Lung (tissue), 12 donors: Measurements from ENCODE around the gene DEFB113. TPM values are rescaled to one million over a fixed set of nuclear protein-coding genes. Genes with fewer than 3 reads are reported as not detected.

ENCODE experiments used
- ATAC-seq: fragments of 200-7000 bp; cut with Tn5 transposase; one replicate; pipeline ENCODE4 v1.9.1; 2020; ENCODE audit warnings: moderate number of reproducible peaks; ENCODE audit not compliant: insufficient read depth, low FRiP score
- DNase-seq, 3 donors: peaks; one replicate each; pipeline ENCODE4 v3.0.0-alpha.2; 2013 to 2017
- H3K27ac ChIP-seq, 2 donors: one replicate each; pipeline ENCODE4 v1.5.1; 2013; ENCODE audit warnings: mild to moderate bottlenecking in 2 of 2, moderate library complexity in 2 of 2, control low read depth in 1 of 2, inconsistent platforms in 1 of 2, low read depth in 1 of 2, low read length in 1 of 2
- H3K27me3 ChIP-seq, 3 donors: one replicate each; pipeline ENCODE4 v1.5.1; 2013; ENCODE audit warnings: low read length in 2 of 3; ENCODE audit not compliant: control insufficient read depth in 3 of 3, insufficient read depth in 3 of 3
- H3K36me3 ChIP-seq, 4 donors: one replicate each; pipeline ENCODE4 v1.5.1; 2013; ENCODE audit warnings: low read length in 4 of 4, mild to moderate bottlenecking in 1 of 4, moderate library complexity in 1 of 4; ENCODE audit not compliant: control insufficient read depth in 4 of 4, insufficient read depth in 4 of 4
- H3K4me1 ChIP-seq, 5 donors: one replicate each; pipeline ENCODE4 v1.5.1; 2013; ENCODE audit warnings: low read length in 5 of 5, mild to moderate bottlenecking in 2 of 5, moderate library complexity in 1 of 5; ENCODE audit not compliant: control insufficient read depth in 5 of 5, insufficient read depth in 5 of 5
- H3K4me3 ChIP-seq: one replicate; pipeline ENCODE4 v1.5.1; 2013; ENCODE audit warnings: mild to moderate bottlenecking, control low read depth, moderate library complexity
- H3K9ac ChIP-seq, 2 donors: one replicate each; pipeline ENCODE4 v1.5.1; 2013; ENCODE audit warnings: low read length in 2 of 2, control low read depth in 1 of 2; ENCODE audit not compliant: insufficient read depth in 1 of 2
- H3K9me3 ChIP-seq, 4 donors: one replicate each; pipeline ENCODE4 v1.5.1; 2013; ENCODE audit warnings: low read length in 3 of 4, mild to moderate bottlenecking in 1 of 4, moderate library complexity in 1 of 4; ENCODE audit not compliant: control insufficient read depth in 4 of 4, insufficient read depth in 3 of 4
- WGBS, 2 donors: extraction: QIAGEN DNeasy Blood & Tissue Kit; methylation state at CpG; one replicate each; pipeline ENCODE4 v1.1.7; 2013; 5-methylcytosine and 5-hydroxymethylcytosine counted together
- polyA plus RNA-seq, 2 donors: library from polyadenylated mRNA; stranded (reverse); fragments of 200-250 nt; gene quantifications; one replicate each; pipeline ENCODE4 v1.2.1, GENCODE V29; 2013
- total RNA-seq, 2 donors: library from RNA; depleted of rRNA in 1 of 2; stranded (reverse); fragments of >200 nt in 1 of 2; gene quantifications; one replicate each; pipeline ENCODE4 v1.2.1, GENCODE V29; 2014 to 2021
- TF ChIP-seq, protein P1 (sequence below): IDR thresholded peaks from 2 replicates; pipeline ENCODE4 v1.5.1; 2012; ENCODE audit warnings: mild to moderate bottlenecking; ENCODE audit errors: control extremely low read depth, extremely low read depth
- donor health status: control.
- donor health status: control.
- donor health status: Bipolar disorder and iron deficiency.
- donor health status: healthy.
- donor health status: DM: yes; HTN: yes; CAD: no.

Gene DEFB113
- total and polyA plus RNA-seq, 4 donors: not detected

DNA sequence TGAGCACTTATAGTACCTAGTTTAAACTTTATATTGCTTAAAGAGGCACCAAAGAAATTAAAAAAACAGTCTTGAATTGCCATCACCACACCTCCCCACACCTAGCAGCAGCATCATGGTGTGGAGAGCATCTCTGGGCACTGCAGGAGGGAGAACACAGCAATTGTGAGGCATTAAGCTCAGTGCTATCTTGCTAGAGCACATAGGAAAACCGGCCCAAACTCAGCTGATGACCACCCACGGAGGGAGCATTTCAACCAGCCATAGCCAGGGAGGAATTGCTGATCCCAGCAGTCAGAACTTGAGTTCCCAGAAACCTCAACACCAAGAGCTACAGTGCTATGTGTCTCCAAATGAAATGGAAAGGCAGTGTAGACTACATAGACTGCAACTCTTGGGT lies 19.5 kb upstream of the DEFB113 start:
- DNase-seq (no peak), ATAC-seq (no peak)
- H3K27me3 ChIP-seq: no peaks in the 10 kb centered on the region
- H3K36me3 ChIP-seq: no peaks in the 10 kb centered on the region
- 68 to 71% methylated on average over 2 of the region's 2 CpGs for WGBS, 2 donors
- H3K27ac ChIP-seq: no peak overlapping the region
- no peak overlapping the region for H3K9ac ChIP-seq
- TF ChIP-seq, protein P1, sequence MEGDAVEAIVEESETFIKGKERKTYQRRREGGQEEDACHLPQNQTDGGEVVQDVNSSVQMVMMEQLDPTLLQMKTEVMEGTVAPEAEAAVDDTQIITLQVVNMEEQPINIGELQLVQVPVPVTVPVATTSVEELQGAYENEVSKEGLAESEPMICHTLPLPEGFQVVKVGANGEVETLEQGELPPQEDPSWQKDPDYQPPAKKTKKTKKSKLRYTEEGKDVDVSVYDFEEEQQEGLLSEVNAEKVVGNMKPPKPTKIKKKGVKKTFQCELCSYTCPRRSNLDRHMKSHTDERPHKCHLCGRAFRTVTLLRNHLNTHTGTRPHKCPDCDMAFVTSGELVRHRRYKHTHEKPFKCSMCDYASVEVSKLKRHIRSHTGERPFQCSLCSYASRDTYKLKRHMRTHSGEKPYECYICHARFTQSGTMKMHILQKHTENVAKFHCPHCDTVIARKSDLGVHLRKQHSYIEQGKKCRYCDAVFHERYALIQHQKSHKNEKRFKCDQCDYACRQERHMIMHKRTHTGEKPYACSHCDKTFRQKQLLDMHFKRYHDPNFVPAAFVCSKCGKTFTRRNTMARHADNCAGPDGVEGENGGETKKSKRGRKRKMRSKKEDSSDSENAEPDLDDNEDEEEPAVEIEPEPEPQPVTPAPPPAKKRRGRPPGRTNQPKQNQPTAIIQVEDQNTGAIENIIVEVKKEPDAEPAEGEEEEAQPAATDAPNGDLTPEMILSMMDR: no peak
- H3K4me1 ChIP-seq: no peaks in the 10 kb centered on the region
- H3K4me3 ChIP-seq: no peak overlapping the region
- H3K9me3 ChIP-seq: no peaks in the 10 kb centered on the region

DNA sequence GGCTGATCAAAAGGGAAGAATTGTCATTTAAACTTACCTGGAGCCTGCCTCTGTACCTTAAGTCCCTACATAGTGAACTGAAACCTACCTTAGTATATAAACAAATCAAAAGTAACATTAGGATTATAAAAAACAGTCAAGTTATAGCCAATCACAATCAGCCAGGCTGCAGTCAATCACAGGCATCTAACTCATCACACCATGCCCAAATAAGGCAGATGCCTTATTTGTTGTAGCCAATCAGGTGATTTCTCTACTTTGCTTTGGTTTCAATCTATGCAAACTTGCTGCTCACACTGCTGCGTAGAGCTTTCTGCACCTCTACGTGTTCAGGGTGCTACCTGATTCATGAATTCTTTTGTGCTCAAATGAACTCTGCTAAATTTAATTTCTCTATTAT lies 18.3 kb upstream of the DEFB113 start:
- ATAC-seq (no peak), DNase-seq (no peak)
- 94 to 95% methylated on average over 2 of the region's 2 CpGs for WGBS, 2 donors
- no peaks in the 10 kb centered on the region for H3K4me1 ChIP-seq
- H3K4me3 ChIP-seq: no peak overlapping the region
- no peaks in the 10 kb centered on the region for H3K36me3 ChIP-seq
- no peak overlapping the region for H3K9ac ChIP-seq
- no peak overlapping the region for H3K27ac ChIP-seq
- H3K27me3 ChIP-seq: no peaks in the 10 kb centered on the region
- H3K9me3 ChIP-seq: no peaks in the 10 kb centered on the region
- TF ChIP-seq, protein P1: no peak

DNA sequence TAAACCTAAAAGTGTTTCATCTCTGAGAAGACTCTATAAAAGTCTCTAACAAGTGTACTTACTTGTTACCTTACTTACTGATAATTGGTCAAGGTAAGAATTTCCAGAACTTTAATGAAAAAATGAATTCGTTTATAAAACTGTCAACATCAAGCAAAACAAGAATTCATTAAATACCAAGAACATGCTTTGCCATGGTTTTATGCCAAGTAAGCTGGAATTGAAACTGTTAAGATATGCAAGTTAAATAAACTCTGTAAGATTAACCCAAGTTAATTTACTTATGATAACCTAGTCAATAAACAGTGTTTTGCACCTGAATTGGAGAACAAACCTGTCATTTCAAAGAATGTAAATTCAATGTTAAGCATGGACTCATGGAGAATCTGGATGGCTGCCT lies 17.1 kb upstream of the DEFB113 start:
- TF ChIP-seq, protein P1: no peak
- no peaks in the 10 kb centered on the region for H3K36me3 ChIP-seq
- H3K4me3 ChIP-seq: no peak overlapping the region
- DNase-seq: no peak
- H3K27ac ChIP-seq: no peak overlapping the region
- H3K27me3 ChIP-seq: no peaks in the 10 kb centered on the region
- no peaks in the 10 kb centered on the region for H3K4me1 ChIP-seq
- no peak overlapping the region for H3K9ac ChIP-seq
- WGBS, 2 donors: 55 to 72% methylated on average over 1 of the region's 1 CpG
- ATAC-seq: no peak
- H3K9me3 ChIP-seq: no peaks in the 10 kb centered on the region

DNA sequence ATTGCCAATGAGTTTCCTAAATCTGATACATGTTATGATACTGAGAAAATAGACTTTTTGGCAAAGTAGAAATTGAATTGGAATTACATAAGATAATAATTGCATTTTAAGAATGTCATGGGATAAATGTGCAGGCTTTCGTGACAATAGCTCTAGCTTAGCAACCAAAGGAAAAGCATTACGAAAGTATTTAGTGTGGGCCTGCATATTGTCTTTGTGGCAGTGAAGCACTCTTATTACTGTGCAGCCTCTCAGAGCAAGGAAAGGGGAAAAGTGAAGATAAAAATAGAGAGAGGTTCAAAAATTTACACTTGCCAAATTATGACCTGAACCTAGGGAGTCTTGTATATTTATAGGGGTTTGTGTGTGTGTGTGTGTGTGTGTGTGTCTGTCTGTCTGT lies 12.6 kb upstream of the DEFB113 start:
- ATAC-seq: no peak
- TF ChIP-seq, protein P1: no peak
- Histone ChIP-seq H3K9me3 (no peaks in the 10 kb centered on the region), H3K27ac (no peak overlapping the region), H3K27me3 (no peaks in the 10 kb centered on the region), H3K9ac (no peak overlapping the region), H3K4me3 (no peak overlapping the region), H3K36me3 (no peaks in the 10 kb centered on the region), H3K4me1 (peaks cover 0 to 2% (median 0%) of the 10 kb centered on the region in 5 donors)
- WGBS, 2 donors: 87 to 92% methylated on average over 2 of the region's 2 CpGs
- no peak for DNase-seq
